ENCODE results near the gene PCDHGA7. TPM values are rescaled to one million over a fixed set of nuclear protein-coding genes. Genes with fewer than 3 reads are reported as not detected.

PCDHGA7 gene
- polyA plus RNA-seq, 1 donor (not counting 4 experiments of a cell fraction or from before 2014, with no cell fraction given): 0.13 TPM

DNA sequence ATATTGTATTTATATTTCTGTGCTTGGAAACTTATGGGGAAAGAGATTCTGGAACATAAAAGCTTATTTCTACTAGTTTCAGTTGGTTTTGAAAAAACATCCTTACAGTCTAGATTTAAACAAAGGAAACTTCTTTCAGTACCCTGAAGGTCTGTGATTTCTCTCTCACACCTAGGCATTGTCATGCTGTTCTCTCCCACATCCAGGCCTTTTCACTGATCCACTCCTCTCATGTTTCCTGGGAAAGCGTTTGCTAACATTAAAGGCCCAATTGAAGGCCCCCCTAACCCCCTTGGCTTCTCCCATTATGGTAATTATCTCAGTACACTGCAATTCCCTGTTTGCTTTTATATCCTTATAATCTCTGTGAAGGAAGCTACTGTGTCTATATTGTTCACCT lies 39.8 kb upstream of the PCDHGA7 start:
- no peaks in the 10 kb centered on the region for H4K20me1 ChIP-seq (ENCODE audit: control insufficient read depth, extremely low read depth, insufficient read depth, low read length)
- no peak for TF ChIP-seq EZH2 (IDR thresholded peaks at IDR 0.05; ENCODE audit: low read length)
- H3K27me3 ChIP-seq (ENCODE audit: control insufficient read depth, extremely low read depth, insufficient read depth, low read length): peaks cover 11% of the 10 kb centered on the region
- no peak overlapping the region for H2AFZ ChIP-seq (ENCODE audit: control insufficient read depth, low read length)
- peaks cover 16% of the 10 kb centered on the region for H3K9me3 ChIP-seq (ENCODE audit: control insufficient read depth, low read depth, low read length)
- no peak overlapping the region for H3K4me3 ChIP-seq (ENCODE audit: control insufficient read depth in 2 of 3, extremely low read depth in 1 of 3, insufficient read depth in 2 of 3, low read depth in 1 of 3, low read length in 3 of 3)
- H3K79me2 ChIP-seq (ENCODE audit: control insufficient read depth, insufficient read depth, low read length): no peaks in the 10 kb centered on the region
- FAIRE-seq: no peak
- DNase-seq (ENCODE audit: low read depth, low spot score): no peak
- H3K9me1 ChIP-seq (ENCODE audit: control insufficient read depth, extremely low read depth, insufficient read depth, low read length): no peaks in the 10 kb centered on the region
- no peaks in the 10 kb centered on the region for H3K4me1 ChIP-seq (ENCODE audit: control insufficient read depth, extremely low read depth, insufficient read depth, low read length)
- H3K4me2 ChIP-seq (ENCODE audit: control insufficient read depth, extremely low read depth, insufficient read depth, low read depth, low read length): no peak overlapping the region
- H3K36me3 ChIP-seq (ENCODE audit: control insufficient read depth in 2 of 2, extremely low read depth in 1 of 2, insufficient read depth in 2 of 2, low read length in 2 of 2): no peaks in the 10 kb centered on the region
- H3K27ac ChIP-seq (ENCODE audit: control insufficient read depth, insufficient read depth, low read length): no peak overlapping the region
- dilution Hi-C loops (cut with MboI; ENCODE audit: extremely low pct_ligation_motif_present, low sequenced_read_pairs): no loop called here
- H3K9ac ChIP-seq (ENCODE audit: control insufficient read depth, extremely low read depth, insufficient read depth, low read length): no peak overlapping the region

GRCh38 chr5:141343242-141343952 lies 39.1 kb upstream of the PCDHGA7 start, which contains the start of gene PCDHGA3:
PCDHGA3 (plus strand) TSS chr5:141343829; CDS start chr5:141344034, 205 bp downstream.
- Histone ChIP-seq H3K9ac (ENCODE audit: control insufficient read depth, extremely low read depth, insufficient read depth, low read length) (no peak within 1 kb of the TSS), H4K20me1 (ENCODE audit: control insufficient read depth, extremely low read depth, insufficient read depth, low read length) (no peaks in the 10 kb centered on the region), H3K79me2 (ENCODE audit: control insufficient read depth, insufficient read depth, low read length) (no peaks in the 10 kb centered on the region), H3K36me3 (ENCODE audit: control insufficient read depth in 2 of 2, extremely low read depth in 1 of 2, insufficient read depth in 2 of 2, low read length in 2 of 2) (no peaks in the 10 kb centered on the region), H3K9me1 (ENCODE audit: control insufficient read depth, extremely low read depth, insufficient read depth, low read length) (no peaks in the 10 kb centered on the region), H3K4me3 (ENCODE audit: control insufficient read depth in 2 of 3, extremely low read depth in 1 of 3, insufficient read depth in 2 of 3, low read depth in 1 of 3, low read length in 3 of 3) (peak within 1 kb of the TSS in 1 of 3 experiments; percentile 13), H2AFZ (ENCODE audit: control insufficient read depth, low read length) (peak within 1 kb of the TSS; percentile 26), H3K27ac (ENCODE audit: control insufficient read depth, insufficient read depth, low read length) (no peak within 1 kb of the TSS), H3K4me2 (ENCODE audit: control insufficient read depth, extremely low read depth, insufficient read depth, low read depth, low read length) (peak within 1 kb of the TSS; percentile 14), H3K27me3 (ENCODE audit: control insufficient read depth, extremely low read depth, insufficient read depth, low read length) (peaks cover 11% of the 10 kb centered on the region), H3K4me1 (ENCODE audit: control insufficient read depth, extremely low read depth, insufficient read depth, low read length) (no peaks in the 10 kb centered on the region), H3K9me3 (ENCODE audit: control insufficient read depth, low read depth, low read length) (peaks cover 16% of the 10 kb centered on the region)
- dilution Hi-C loops (cut with MboI; ENCODE audit: extremely low pct_ligation_motif_present, low sequenced_read_pairs): no loop called here
- no peak for FAIRE-seq
- TF ChIP-seq, protein P1, sequence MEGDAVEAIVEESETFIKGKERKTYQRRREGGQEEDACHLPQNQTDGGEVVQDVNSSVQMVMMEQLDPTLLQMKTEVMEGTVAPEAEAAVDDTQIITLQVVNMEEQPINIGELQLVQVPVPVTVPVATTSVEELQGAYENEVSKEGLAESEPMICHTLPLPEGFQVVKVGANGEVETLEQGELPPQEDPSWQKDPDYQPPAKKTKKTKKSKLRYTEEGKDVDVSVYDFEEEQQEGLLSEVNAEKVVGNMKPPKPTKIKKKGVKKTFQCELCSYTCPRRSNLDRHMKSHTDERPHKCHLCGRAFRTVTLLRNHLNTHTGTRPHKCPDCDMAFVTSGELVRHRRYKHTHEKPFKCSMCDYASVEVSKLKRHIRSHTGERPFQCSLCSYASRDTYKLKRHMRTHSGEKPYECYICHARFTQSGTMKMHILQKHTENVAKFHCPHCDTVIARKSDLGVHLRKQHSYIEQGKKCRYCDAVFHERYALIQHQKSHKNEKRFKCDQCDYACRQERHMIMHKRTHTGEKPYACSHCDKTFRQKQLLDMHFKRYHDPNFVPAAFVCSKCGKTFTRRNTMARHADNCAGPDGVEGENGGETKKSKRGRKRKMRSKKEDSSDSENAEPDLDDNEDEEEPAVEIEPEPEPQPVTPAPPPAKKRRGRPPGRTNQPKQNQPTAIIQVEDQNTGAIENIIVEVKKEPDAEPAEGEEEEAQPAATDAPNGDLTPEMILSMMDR (optimal IDR thresholded peaks at IDR 0.05 in 1 of 3, IDR thresholded peaks at IDR 0.05 in 1 of 3, conservative IDR thresholded peaks at IDR 0.05 in 1 of 3; ENCODE audit: extremely low read depth in 1 of 3, insufficient read depth in 2 of 3, low read length in 3 of 3): peak; percentile 19 to 43 (median 43)
- TF ChIP-seq EZH2 (IDR thresholded peaks at IDR 0.05; ENCODE audit: low read length): no peak
- no peak for DNase-seq (ENCODE audit: low read depth, low spot score)

Measured in keratinocyte (primary cell).